WTC11 (cell line): ENCODE measurements around the gene CGRRF1. TPM values are rescaled to one million over a fixed set of nuclear protein-coding genes. Genes with fewer than 3 reads are reported as not detected.

Source experiments
- ATAC-seq: fragments of 200-7000 bp; cut with Tn5 transposase; 2 replicates; pipeline ENCODE4 v1.10.0; 2021; ENCODE audit warnings: mild to moderate bottlenecking, moderate library complexity
- CTCF ChIA-PET: fragments of 300-600 bp; sonication (Branson Sonifier 250); formaldehyde crosslinking; loops from one replicate; lab custom pipeline; 2021; ENCODE audit warnings: antibody characterized with exemption; lab: Charles Lee
- POLR2A ChIA-PET: fragments of 350-600 bp; sonication (Branson Sonifier 250); formaldehyde crosslinking; loops from one replicate; lab custom pipeline; 2021; ENCODE audit warnings: antibody characterized with exemption; lab: Charles Lee
- DNase-seq: peaks from one replicate; pipeline ENCODE4 v3.0.0; 2021; ENCODE audit warnings: low spot score
- H3K27ac Mint-ChIP-seq: 2 replicates; pipeline ENCODE4 v1.8.0; 2021; ENCODE audit warnings: mixed read lengths
- H3K27me3 Mint-ChIP-seq: 2 replicates; pipeline ENCODE4 v1.8.0; 2021; ENCODE audit warnings: low read depth, mild to moderate bottlenecking, moderate library complexity, mixed read lengths
- H3K36me3 Mint-ChIP-seq: 2 replicates; pipeline ENCODE4 v1.8.0; 2021; ENCODE audit warnings: mixed read lengths
- H3K4me1 Mint-ChIP-seq: 2 replicates; pipeline ENCODE4 v1.8.0; 2022; ENCODE audit warnings: mixed read lengths
- H3K4me3 Mint-ChIP-seq: 2 replicates; pipeline ENCODE4 v1.8.0; 2021; ENCODE audit warnings: mild to moderate bottlenecking, moderate library complexity, mixed read lengths
- H3K9me3 Mint-ChIP-seq: 2 replicates; pipeline ENCODE4 v1.8.0; 2021; ENCODE audit warnings: mixed read lengths
- ELF4 ChIP-seq: sonication (generic); formaldehyde crosslinking; IDR thresholded peaks from 2 replicates; pipeline ENCODE4 v1.8.1; 2022; ENCODE audit warnings: low read depth, mild to moderate bottlenecking, moderate library complexity, missing genetic modification reagents
- ESRRA ChIP-seq: sonication (generic); formaldehyde crosslinking; IDR thresholded peaks from 2 replicates; pipeline ENCODE4 v1.8.1; 2022; ENCODE audit warnings: mild to moderate bottlenecking, missing genetic modification reagents, borderline replicate concordance
- FOXP1 ChIP-seq: sonication (generic); formaldehyde crosslinking; IDR thresholded peaks from 2 replicates; pipeline ENCODE4 v1.8.0; 2022; ENCODE audit warnings: missing genetic modification reagents, mild to moderate bottlenecking, moderate library complexity, borderline replicate concordance
- GABPB1 ChIP-seq: sonication (generic); formaldehyde crosslinking; IDR thresholded peaks from 2 replicates; pipeline ENCODE4 v1.8.1; 2023; ENCODE audit warnings: mild to moderate bottlenecking, missing genetic modification reagents
- MXD4 ChIP-seq: fragments of 250-450 bp; sonication (Bioruptor Pico); IDR thresholded peaks from 2 replicates; pipeline ENCODE4 v1.8.0; 2021; ENCODE audit warnings: mild to moderate bottlenecking, moderate library complexity, borderline replicate concordance
- NR1H2 ChIP-seq: sonication (generic); formaldehyde crosslinking; IDR thresholded peaks from 2 replicates; pipeline ENCODE4 v1.9.0; 2021; ENCODE audit warnings: mild to moderate bottlenecking, moderate library complexity, missing genetic modification reagents
- NR3C1 ChIP-seq: sonication (generic); formaldehyde crosslinking; conservative IDR thresholded peaks from 2 replicates; pipeline ENCODE4 v1.8.1; 2023; ENCODE audit warnings: low read depth, mild to moderate bottlenecking, missing genetic modification reagents
- OVOL2 ChIP-seq: fragments of 250-450 bp; sonication (Bioruptor Pico); IDR thresholded peaks from 2 replicates; pipeline ENCODE4 v1.9.0; 2021; ENCODE audit warnings: mild to moderate bottlenecking, borderline replicate concordance
- RELA ChIP-seq: sonication (generic); formaldehyde crosslinking; IDR thresholded peaks from 2 replicates; pipeline ENCODE4 v1.8.1; 2022; ENCODE audit warnings: missing genetic modification reagents, mild to moderate bottlenecking, borderline replicate concordance
- RORB ChIP-seq: fragments of 250-450 bp; sonication (Bioruptor Pico); IDR thresholded peaks from 2 replicates; pipeline ENCODE4 v1.9.0; 2021; ENCODE audit warnings: mild to moderate bottlenecking
- TCF7 ChIP-seq: sonication (generic); formaldehyde crosslinking; IDR thresholded peaks from 2 replicates; pipeline ENCODE4 v1.8.0; 2022; ENCODE audit warnings: mild to moderate bottlenecking, low read depth, missing genetic modification reagents, moderate library complexity
- TP53 ChIP-seq: sonication (generic); formaldehyde crosslinking; IDR thresholded peaks from 2 replicates; pipeline ENCODE4 v1.8.1; 2023; ENCODE audit warnings: mild to moderate bottlenecking, missing genetic modification reagents
- USF2 ChIP-seq: sonication (generic); formaldehyde crosslinking; IDR thresholded peaks from 2 replicates; pipeline ENCODE4 v1.8.1; 2023; ENCODE audit warnings: mild to moderate bottlenecking, missing genetic modification reagents, moderate library complexity
- ZBTB21 ChIP-seq: sonication (generic); formaldehyde crosslinking; IDR thresholded peaks from 2 replicates; pipeline ENCODE4 v1.8.1; 2023; ENCODE audit warnings: mild to moderate bottlenecking, missing genetic modification reagents, borderline replicate concordance
- ZNF423 ChIP-seq: fragments of 250-450 bp; sonication (Bioruptor Pico); IDR thresholded peaks from 2 replicates; pipeline ENCODE4 v2.1.2; 2022; ENCODE audit warnings: mild to moderate bottlenecking, moderate library complexity
- ZNF512 ChIP-seq: sonication (generic); formaldehyde crosslinking; IDR thresholded peaks from 2 replicates; pipeline ENCODE4 v1.8.1; 2022; ENCODE audit warnings: missing genetic modification reagents, borderline replicate concordance
- ZNF671 ChIP-seq: fragments of 250-450 bp; sonication (Bioruptor Pico); IDR thresholded peaks from 2 replicates; pipeline ENCODE4 v1.8.0; 2021; ENCODE audit warnings: mild to moderate bottlenecking
- total RNA-seq: library from RNA; stranded (reverse); gene quantifications from 3 replicates; pipeline ENCODE4 v1.2.3, GENCODE V29; 2021
- TF ChIP-seq, protein P1 (sequence below): sonication (generic); formaldehyde crosslinking; IDR thresholded peaks from 2 replicates; pipeline ENCODE4 v1.8.1; 2022; ENCODE audit warnings: low read depth, missing genetic modification reagents, borderline replicate concordance
- TF ChIP-seq, protein P2 (sequence below): sonication (generic); formaldehyde crosslinking; IDR thresholded peaks from 2 replicates; pipeline ENCODE4 v1.8.0; 2023; ENCODE audit warnings: mild to moderate bottlenecking, missing genetic modification reagents

Gene CGRRF1
- total RNA-seq, 1 experiment from 2014 or later = 15.1 TPM

DNA sequence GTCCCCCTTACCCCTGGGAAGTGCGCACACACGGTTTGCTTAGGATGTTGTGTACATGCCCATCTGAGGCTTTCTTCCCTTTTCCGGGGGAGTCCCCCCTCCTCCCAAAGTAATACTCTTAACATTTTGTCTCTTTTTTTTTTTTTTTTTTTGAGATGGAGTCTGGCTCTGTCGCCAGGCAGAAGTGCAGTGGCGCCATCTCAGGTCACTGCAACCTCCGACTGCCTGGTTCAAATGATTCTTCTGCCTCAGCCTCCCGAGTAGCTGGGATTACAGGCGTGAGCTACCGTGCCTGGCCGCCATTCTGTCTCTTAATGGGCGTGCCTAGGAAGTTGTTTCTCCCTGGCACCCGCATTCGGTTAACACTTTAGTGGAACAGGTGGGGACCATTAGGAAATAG, 16.4 kb upstream of the CGRRF1 start:
- CTCF ChIA-PET = interaction anchor here (0.6 to 1.9 kb wide), 30 partner anchors 9 to 1420 kb away, joined by 3 to 18 read pairs (median 4); partner anchors contain the start of genes CGRRF1 and SAMD4A
- Mint-ChIP-seq H3K36me3 (no peaks in the 10 kb centered on the region), H3K4me1 (peaks cover 25% of the 10 kb centered on the region), H3K27me3 (no peaks in the 10 kb centered on the region), H3K4me3 (no peak overlapping the region), H3K9me3 (peaks cover 3% of the 10 kb centered on the region), H3K27ac (no peak overlapping the region)
- ATAC-seq (peak; percentile 28), DNase-seq (peak; percentile 34)
- POLR2A ChIA-PET = interaction anchor here (0.6 to 1.1 kb wide), 3 partner anchors 16 to 377 kb away, joined by 3 to 4 read pairs (median 3); partner anchors contain the start of gene CGRRF1
- TF ChIP-seq, protein P1, sequence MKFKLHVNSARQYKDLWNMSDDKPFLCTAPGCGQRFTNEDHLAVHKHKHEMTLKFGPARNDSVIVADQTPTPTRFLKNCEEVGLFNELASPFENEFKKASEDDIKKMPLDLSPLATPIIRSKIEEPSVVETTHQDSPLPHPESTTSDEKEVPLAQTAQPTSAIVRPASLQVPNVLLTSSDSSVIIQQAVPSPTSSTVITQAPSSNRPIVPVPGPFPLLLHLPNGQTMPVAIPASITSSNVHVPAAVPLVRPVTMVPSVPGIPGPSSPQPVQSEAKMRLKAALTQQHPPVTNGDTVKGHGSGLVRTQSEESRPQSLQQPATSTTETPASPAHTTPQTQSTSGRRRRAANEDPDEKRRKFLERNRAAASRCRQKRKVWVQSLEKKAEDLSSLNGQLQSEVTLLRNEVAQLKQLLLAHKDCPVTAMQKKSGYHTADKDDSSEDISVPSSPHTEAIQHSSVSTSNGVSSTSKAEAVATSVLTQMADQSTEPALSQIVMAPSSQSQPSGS = no peak
- TF ChIP-seq USF2 (CRISPR knock-in tag) (no peak), TP53 (CRISPR knock-in tag) (no peak), MXD4 (CRISPR knock-in tag) (no peak), ELF4 (CRISPR knock-in tag) (no peak), ZNF423 (CRISPR knock-in tag) (no peak), ESRRA (CRISPR knock-in tag) (no peak)
- TF ChIP-seq, protein P2, sequence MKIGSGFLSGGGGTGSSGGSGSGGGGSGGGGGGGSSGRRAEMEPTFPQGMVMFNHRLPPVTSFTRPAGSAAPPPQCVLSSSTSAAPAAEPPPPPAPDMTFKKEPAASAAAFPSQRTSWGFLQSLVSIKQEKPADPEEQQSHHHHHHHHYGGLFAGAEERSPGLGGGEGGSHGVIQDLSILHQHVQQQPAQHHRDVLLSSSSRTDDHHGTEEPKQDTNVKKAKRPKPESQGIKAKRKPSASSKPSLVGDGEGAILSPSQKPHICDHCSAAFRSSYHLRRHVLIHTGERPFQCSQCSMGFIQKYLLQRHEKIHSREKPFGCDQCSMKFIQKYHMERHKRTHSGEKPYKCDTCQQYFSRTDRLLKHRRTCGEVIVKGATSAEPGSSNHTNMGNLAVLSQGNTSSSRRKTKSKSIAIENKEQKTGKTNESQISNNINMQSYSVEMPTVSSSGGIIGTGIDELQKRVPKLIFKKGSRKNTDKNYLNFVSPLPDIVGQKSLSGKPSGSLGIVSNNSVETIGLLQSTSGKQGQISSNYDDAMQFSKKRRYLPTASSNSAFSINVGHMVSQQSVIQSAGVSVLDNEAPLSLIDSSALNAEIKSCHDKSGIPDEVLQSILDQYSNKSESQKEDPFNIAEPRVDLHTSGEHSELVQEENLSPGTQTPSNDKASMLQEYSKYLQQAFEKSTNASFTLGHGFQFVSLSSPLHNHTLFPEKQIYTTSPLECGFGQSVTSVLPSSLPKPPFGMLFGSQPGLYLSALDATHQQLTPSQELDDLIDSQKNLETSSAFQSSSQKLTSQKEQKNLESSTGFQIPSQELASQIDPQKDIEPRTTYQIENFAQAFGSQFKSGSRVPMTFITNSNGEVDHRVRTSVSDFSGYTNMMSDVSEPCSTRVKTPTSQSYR (CRISPR knock-in tag) = no peak

GRCh38 chr14:54497224-54497623, 12.5 kb upstream of the CGRRF1 start:
- H3K9me3 Mint-ChIP-seq = peaks cover 4% of the 10 kb centered on the region
- ChIA-PET CTCF (interaction anchor here (0.6 kb wide), 1 partner anchor 9 kb away, joined by 3 read pairs; no protein-coding TSS in a partner anchor), POLR2A (no interaction called here)
- no peak for TF ChIP-seq FOXP1 (CRISPR knock-in tag)
- TF ChIP-seq TCF7 = no peak
- H3K36me3 Mint-ChIP-seq = no peaks in the 10 kb centered on the region
- ATAC-seq = no peak
- H3K4me3 Mint-ChIP-seq = no peak overlapping the region
- peaks cover 9% of the 10 kb centered on the region for H3K4me1 Mint-ChIP-seq
- no peaks in the 10 kb centered on the region for H3K27me3 Mint-ChIP-seq
- DNase-seq = no peak
- H3K27ac Mint-ChIP-seq = no peak overlapping the region

DNA sequence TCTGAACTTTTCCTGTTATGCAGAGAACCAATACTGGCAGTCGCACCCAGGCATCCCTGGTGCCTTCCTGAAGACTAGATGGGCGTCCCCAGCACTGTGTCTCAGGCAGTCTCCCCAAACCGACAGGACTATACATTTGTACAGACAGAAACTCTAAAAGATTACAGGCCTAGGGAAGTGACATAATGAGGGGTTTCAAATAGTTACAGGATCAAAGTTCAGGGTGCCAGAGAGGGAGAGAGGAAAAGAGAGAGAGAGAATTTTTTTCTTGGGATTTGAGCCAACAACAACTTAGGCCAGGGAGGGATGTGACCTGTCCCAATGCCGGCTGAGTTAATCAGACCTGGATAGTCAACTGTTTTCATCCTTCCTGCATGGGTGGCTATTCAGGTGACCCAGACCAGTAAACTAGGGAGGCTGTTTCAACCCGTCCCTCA, 11.6 kb upstream of the CGRRF1 start:
- ChIA-PET CTCF (no interaction called here), POLR2A (no interaction called here)

DNA sequence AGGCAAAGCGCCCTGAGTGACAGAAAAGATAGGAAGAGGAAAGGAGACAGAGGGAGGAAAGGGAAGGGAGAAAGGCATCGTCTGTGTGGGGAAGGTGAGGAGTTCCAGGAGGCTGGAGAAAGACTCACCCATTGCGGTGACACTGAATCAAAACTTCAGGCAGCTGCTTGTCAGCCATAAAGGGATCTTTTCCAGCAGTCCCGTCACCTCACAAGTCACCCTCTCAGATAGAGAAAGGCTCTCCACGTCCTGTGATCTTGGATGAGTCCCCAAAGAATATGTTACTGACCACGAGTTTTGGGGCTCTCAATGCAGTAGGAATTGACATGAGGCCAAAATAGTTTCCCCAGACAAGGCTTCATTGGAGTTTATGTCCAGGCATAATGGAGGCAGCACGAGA, 11.1 kb upstream of the CGRRF1 start:
- Mint-ChIP-seq H3K4me3 (no peak overlapping the region), H3K27me3 (no peaks in the 10 kb centered on the region), H3K4me1 (peaks cover 2% of the 10 kb centered on the region), H3K36me3 (no peaks in the 10 kb centered on the region), H3K9me3 (peaks cover 4% of the 10 kb centered on the region), H3K27ac (no peak overlapping the region)
- POLR2A ChIA-PET = no interaction called here
- no peak for ATAC-seq
- no peak for DNase-seq
- CTCF ChIA-PET = no interaction called here
- TF ChIP-seq ZNF671 (no peak), ZNF512 (CRISPR knock-in tag) (no peak), TP53 (CRISPR knock-in tag) (no peak), ZBTB21 (CRISPR knock-in tag) (no peak), OVOL2 (CRISPR knock-in tag) (no peak), TCF7 (no peak), NR3C1 (CRISPR knock-in tag) (no peak), RELA (CRISPR knock-in tag) (no peak), RORB (CRISPR knock-in tag) (no peak), ZNF423 (CRISPR knock-in tag) (no peak), NR1H2 (no peak)

More for the DNA sequence above, 11.6 kb upstream of the CGRRF1 start:
- H3K36me3 Mint-ChIP-seq = no peaks in the 10 kb centered on the region
- H3K4me1 Mint-ChIP-seq = peaks cover 6% of the 10 kb centered on the region
- no peak for DNase-seq
- H3K27me3 Mint-ChIP-seq = no peaks in the 10 kb centered on the region
- H3K4me3 Mint-ChIP-seq = no peak overlapping the region
- H3K9me3 Mint-ChIP-seq = peaks cover 4% of the 10 kb centered on the region
- H3K27ac Mint-ChIP-seq = no peak overlapping the region
- TF ChIP-seq GABPB1 (CRISPR knock-in tag) (0 out of 2 replicates have a peak, but pooled peaks have one; percentile 10), ZNF423 (CRISPR knock-in tag) (no peak)
- TF ChIP-seq, all 79 proteins: peak for 1
- no peak for ATAC-seq
